Fibroblast of skin of left quadriceps (primary cell): ENCODE measurements around the gene FGF3.
A peak's percentile ranks its signal among the peaks of the same experiment; 100 is the strongest.

Source experiments
- DNase-seq, 2 experiments: peaks; one replicate each; pipeline ENCODE4 v3.0.0-alpha.2; 2013; ENCODE audit warnings: low read depth in 2 of 2

FGF3 gene

GRCh38 chr11:69804769-69805508, 14.3 kb downstream of the FGF3 start:
- no peak for DNase-seq

DNA sequence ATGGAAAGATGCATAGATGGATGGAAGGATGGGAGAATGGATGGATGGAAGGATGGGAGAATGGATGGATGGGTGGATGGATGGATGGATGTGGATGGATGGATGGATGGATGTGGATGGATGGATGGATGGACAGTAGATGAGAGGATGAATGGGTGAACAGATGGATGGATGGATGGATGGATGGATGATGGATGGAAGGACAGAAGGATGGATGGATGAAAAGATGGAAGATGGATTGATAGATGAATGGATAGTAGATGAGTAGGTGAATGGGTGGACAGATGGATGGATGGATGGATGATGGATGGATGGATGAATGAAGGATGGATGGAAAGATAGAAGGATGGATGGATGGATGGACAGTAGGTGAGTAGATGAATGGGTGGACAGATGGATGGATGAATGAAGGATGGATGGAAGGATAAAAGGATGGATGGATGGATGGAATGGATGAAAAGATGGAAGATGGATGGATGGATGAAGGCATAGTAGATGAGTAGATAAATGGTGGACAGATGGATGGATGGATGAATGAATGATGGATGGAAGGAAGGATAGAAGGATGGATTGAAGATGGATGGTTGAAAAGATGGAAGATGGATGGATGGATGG, 15.5 kb downstream of the FGF3 start:
- no peak for DNase-seq

GRCh38 chr11:69803022-69803421, 16.2 kb downstream of the FGF3 start:
- DNase-seq = no peak

DNA sequence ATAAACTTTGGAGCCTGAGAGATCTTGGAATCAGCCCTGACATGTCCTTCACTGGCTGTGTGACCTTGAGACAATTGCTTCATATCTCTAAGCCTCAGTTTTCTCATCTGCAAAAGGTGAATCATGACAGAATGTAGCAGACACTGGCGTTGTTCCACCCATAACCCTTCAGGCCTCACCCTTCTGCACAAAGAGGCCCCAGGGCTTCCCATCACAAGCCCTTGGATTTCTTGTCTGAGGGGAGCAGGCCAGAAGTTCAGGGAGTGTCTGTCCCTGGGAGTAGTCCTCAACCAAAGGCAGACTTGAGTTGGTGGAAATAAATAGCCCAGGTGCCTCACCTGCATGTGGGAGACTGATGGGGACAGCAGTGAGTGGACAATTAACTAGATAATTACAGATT, 16.6 kb downstream of the FGF3 start:
- DNase-seq = no peak

DNA sequence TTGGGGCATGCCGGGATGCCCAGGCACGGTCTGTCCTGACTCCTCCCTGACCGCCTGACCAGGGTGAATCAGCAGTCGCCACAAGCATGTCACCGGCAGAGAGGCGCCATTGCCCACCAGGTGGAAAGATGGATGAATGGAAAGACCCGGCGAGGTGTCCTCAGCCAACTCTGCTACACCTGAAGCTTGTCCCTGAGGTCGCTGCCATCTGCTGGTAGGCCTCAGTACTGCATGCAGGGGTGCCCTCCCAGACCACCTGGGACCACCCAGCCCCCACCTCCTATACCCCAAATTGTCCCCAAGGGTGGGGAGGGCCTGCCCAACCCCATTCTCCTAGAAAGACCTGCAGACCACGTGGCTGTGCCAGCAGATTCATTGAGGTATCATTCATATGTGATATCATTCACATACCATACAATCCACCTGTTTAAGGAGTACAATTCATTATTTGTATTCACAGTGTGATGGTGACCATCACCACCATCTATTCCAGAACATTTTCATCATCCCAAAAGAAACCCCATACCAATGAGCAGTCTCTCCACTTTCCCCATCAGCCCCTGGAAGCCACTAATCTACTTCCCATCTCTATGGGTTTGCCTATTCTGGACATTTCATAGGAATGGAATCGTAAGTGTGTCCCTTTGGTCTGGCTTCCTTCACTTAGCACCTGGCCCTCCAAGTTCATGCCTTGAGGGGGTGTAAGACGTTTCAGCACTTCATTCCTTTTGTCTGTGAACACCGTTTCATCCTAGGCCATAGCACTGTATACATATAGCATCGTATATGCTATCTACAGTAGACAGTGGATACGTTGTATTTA, 17.5 kb downstream of the FGF3 start:
- DNase-seq = no peak

DNA sequence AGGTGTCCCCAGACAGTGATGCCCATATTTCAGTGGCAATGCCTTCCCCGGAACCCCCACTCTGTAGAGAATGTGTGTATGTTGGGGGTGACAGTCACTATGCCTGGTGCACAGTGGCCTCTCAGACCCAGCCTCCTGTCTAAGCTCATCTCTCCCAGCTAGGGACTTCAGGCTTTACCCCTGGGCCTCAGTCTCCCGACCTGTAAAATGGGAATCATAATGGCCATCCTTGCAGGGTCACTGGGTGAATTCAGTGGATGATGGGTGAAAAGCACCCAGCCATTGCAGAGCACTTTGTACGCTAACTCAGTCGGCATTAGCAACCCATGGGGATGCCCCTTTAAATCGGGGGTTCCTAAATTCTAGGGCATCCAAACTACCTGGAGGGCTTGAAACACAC, 18.9 kb downstream of the FGF3 start:
- DNase-seq = no peak

- no peak for DNase-seq
Observed at GRCh38 chr11:69799582-69799981, 19.6 kb downstream of the FGF3 start.

DNA sequence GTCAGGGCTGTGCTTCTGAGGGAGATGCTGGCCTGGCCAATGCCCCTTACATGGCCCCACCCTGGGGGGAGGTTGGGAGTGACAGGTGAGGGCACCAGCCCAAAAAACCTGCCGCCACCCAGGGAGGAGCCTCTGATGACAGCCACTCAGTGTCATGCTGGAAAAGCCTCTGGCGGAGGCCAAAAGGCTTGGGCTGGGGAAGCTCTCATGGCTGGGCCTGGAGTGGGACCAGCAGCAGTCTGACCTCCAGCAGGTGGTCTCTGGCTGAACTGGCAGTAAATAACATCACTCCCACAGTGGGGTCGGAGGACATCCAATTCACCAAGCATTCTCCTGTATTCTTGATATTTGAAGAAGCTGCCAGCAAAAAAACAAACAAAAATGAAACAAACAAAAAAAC, 20.1 kb downstream of the FGF3 start:
- no peak for DNase-seq

DNA sequence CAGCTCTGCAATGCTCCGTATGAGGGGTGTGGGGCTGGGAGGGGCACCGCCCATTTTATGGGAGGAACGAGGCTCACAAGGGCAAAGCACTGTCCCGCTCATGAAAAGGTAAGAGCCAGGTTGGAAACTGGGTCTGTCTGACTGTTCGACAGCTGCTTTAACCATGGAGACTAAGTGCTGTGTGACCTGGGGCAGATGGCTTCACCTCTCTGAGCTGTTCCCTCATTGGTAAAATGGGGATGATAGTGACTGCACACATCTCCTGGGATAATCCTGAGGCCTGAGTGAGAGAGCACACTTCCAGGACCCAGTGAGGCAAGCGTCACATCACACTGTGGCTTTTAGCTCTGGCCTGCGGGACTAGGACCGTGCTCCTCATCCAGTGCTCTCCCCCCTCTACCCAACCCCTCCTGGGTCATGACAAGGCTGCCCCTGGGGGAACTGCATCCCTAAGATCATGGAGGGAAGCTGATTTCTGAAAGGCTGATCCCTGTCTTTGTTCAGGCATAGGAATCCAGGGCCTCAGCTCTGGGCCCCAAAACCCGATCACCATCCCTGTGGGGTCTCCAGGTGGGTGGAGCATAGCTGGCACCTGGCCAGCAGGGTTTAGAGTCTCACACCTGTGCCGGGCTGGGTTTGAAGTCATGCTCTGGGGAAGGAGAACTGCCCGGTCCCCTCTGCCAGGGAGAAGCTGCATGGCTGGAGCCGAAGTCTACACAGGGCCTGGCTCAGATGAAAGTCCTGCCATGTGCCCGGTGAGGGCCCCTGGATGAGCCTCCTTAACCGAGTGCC, 21.3 kb downstream of the FGF3 start:
- DNase-seq = no peak

DNA sequence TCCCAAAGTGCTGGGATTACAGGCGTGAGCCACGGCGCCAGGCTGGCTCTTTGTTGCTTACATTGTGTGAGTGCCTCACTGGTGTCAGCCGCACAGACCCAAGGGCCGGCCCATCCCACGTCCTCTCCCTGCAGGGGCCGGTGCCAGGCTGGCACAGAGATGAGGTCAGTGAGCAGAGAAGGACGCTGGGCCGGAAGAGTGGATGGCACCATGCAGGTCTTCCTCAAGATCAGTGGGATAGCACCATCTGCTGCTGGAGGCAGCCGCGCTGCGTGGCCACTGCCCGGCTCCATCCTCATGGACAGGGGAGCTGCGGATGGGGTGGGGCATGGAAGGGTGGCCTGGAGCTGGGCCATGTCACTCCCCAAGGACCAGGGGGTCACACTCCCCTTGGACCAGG, 22.1 kb downstream of the FGF3 start:
- no peak for DNase-seq

GRCh38 chr11:69796063-69796462, 23.2 kb downstream of the FGF3 start:
- DNase-seq = no peak

- peak; percentile 81 to 82 for DNase-seq
Observed at GRCh38 chr11:69791276-69792180, 27.7 kb downstream of the FGF3 start.

- no peak for DNase-seq
Observed at GRCh38 chr11:69788956-69789355, 30.3 kb downstream of the FGF3 start.

- no peak for DNase-seq
Observed at GRCh38 chr11:69787906-69788305, 31.3 kb downstream of the FGF3 start.

DNA sequence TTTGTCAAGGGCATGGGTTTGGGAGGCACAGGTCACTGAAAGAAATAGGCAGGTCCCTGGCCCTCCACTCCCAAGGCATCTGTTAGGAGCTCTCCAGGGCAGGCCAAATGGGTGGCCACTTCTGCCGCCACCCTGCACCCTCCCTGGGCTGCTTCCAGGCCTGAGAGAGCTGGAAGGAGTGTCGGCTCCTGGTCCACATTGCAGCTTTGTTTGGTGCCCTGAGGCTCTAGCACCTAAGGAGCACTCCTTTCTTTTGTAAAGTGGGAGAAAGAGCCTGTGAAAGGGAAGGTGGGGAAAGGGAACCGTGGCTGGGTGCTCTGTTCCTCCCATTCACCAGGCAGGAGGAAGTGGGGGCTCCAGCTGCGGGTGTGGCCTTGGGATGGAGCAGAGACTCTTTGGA, 31.8 kb downstream of the FGF3 start:
- no peak for DNase-seq

DNA sequence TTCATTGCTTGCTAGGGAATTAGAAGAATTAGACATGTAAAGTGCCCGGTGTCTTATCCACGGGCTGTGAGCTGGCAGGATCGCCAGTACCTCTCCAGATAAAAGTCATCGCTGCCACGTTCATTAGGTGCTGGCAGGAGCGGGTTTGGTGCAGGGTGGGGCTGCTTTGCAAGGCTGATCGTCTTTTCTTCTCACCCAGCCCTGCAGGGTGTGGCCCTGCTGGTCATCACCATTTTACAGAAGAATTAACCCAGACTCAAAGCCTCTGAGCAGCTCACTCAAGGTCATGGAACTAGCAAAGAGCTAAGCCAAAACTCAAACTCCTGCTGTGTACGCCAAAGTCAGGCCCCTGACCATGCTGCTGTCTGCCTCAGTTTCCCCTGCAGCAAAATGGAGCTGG, 38.0 kb downstream of the FGF3 start:
- no peak for DNase-seq

GRCh38 chr11:69778373-69778772, 40.8 kb downstream of the FGF3 start:
- DNase-seq = no peak

DNA sequence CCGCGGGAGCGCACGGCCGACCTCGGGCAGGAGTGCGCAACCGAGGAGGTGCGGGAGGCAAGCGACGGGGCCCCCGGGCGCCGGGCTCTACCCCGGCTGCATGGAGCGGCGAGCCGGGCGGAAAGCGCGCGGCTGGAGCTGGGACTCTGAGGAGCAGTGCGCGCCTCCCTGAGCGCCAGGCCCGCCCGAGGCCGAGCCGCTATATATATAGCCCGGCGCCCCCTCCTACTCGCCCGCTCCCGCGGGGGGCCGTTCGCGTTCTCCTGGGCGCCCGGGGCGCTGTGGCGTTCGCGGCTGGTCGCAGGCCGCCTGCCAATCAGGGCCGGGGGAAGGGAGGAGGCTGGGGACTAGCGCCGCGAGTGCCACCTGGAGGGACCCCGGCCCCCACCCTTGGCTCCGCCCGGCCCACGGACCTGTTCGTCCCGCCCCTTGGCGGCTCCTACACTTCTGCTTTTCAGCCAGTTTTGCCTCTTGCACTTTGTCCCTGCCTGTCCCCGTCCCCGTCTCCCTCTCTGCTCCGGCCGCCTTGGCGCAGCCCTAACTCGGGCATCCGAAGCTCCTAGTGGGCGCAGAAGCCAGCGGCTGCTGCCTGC, 44.0 kb downstream of the FGF3 start, which contains the start of gene FGF4:
FGF4 (minus strand) TSS at position 179 of the 593 bp plus-strand sequence. CDS start 257 bp downstream, outside the sequence.
- DNase-seq = no peak

DNA sequence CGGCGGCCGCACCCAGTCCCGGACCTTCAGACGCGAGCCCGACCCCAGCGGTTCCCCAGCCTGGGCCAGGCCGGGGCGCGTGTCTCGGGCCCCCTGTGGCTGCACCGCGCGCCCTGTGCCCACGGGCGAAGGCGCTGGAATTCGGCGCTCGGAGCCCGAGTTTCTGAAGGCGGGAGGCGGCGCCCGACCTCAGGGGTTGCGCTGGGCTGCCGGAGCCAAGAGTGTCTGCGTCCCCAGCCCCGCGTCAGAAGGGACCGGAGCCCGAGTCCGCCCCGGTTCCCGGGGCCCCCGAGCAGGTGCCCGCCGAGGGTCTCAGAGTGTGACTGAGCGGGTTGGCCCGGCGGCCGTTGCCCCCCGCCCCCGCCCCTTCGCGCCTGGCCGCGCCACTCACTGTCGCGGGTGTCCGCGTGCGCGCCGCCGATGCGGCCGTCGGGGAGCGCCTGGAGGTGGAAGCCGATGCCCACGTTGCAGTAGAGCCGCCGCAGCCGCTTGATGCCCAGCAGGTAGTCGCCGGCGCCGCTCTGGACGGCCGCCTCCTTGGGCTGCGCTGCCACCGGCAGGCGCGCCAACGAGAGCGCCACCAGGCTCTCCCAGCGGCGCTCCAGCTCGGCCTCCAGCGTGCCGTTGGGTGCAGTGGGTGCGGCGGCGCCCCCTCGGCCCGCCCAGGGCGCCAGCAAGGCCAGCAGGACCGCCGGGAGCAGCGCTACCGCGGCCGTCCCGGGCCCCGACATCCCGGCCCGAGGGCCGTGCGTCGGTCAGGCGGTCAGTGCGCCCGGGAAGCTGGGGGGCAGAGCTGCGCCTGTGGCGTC, 44.7 kb downstream of the FGF3 start:
- DNase-seq = no peak
